ENCODE results near the gene ANXA6.
"Not testable (repeated sequence)": the region's sequence is repeated elsewhere in the genome, so short reads cannot be mapped to it uniquely, and the experiment has no call there.

ANXA6 gene

DNA sequence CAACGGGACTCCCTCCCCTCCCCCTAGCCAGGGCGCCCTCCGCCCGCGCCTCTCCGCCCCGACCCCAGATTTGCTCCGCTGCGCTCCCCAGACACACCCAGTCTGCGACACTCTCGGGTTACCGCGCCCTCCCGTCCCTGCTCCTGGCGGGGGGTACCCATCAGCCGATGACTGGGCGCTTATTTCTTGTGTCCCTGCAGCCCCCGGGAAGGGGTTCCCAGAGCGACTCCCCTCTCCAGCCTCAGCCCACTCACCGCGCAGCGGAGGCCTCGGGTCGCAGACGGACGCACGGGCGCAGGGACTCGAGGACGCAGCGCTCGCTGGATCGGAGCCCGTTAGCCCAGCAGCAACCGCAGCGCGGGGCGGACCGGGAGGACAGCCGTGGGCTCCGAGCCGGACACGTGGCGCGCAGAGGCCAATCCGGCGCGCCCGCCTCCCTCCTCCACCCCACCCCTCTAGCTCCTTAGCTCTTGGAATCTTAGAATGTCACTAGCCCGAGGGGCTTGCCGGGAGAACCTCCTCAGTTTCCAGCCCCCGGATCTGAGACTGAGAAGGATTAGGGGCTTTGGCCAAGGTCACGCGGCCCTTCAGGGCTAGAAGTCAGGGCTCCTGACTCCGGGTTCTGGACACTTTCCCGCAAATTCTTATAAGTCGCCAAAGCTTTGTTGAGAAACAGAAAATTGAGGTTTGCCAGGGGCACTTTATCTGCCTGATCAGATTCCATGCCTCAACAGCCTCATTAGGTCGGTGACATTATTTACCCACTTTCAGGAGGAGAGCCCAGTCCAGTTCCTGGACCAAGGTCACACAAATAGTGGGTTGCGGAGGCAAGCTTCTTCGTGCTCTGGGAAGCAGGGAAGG, at the start of gene ANXA6:
ANXA6 (minus strand) TSS at position 354 of the 861 bp plus-strand sequence. CDS start 9,878 bp downstream, outside the sequence.
- peak within 1 kb of the TSS; percentile 93 for H3K4me3 Mint-ChIP-seq
- peaks cover 28% of the 10 kb centered on the region for H3K36me3 Mint-ChIP-seq (ENCODE audit: low read depth)
- peak within 1 kb of the TSS; percentile 93 for H3K27ac Mint-ChIP-seq
- no peaks in the 10 kb centered on the region for H3K9me3 Mint-ChIP-seq
- peaks cover 45% of the 10 kb centered on the region for H3K4me1 Mint-ChIP-seq (ENCODE audit: low read depth)
- H3K27me3 Mint-ChIP-seq (ENCODE audit: low read depth) = no peaks in the 10 kb centered on the region

DNA sequence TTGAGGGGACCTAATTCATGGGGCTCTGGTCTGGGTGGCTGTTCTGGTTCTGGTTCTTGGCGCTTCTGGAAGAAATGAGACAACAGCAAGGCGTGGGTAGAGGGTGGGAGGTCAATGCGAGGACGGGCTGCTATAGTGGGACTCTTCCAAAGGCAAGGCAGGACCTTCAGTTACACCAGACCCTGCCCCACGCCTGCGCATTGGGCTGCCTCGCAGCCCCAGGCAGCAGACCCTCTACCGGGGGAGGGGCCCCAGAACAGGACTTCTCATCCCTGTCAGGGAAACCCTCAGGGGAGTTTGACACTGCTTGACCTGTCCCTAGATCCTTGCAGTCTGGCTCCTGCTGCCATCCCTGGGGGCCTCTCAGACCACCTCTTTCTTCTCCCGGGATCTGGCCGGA, 47.8 kb upstream of the ANXA6 start:
- Mint-ChIP-seq H3K27ac (no peak overlapping the region), H3K27me3 (ENCODE audit: low read depth) (no peaks in the 10 kb centered on the region), H3K9me3 (no peaks in the 10 kb centered on the region), H3K4me3 (no peak overlapping the region), H3K4me1 (ENCODE audit: low read depth) (peaks cover 48% of the 10 kb centered on the region), H3K36me3 (ENCODE audit: low read depth) (peaks cover 26% of the 10 kb centered on the region)

DNA sequence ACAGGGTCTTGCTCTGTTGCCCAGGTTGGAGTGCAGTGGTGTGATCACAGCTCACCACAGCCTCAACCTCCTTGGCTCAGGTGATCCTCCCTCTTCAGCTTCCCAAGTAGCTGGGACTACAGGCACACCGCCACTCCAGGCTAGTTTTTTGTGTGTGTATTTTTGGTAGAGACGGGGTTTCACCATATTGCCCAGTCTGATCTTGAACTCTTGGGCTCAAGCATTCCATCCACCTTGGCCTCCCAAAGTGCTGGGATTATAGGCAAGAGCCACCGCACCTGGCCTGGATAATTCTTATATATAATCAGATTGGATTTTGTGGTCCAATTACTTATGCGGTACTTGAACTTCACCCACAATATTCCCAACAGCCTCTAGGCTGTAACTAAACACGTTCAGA, 46.5 kb upstream of the ANXA6 start:
- Mint-ChIP-seq H3K27ac (no peak overlapping the region), H3K36me3 (ENCODE audit: low read depth) (peaks cover 34% of the 10 kb centered on the region), H3K4me1 (ENCODE audit: low read depth) (peaks cover 39% of the 10 kb centered on the region)

DNA sequence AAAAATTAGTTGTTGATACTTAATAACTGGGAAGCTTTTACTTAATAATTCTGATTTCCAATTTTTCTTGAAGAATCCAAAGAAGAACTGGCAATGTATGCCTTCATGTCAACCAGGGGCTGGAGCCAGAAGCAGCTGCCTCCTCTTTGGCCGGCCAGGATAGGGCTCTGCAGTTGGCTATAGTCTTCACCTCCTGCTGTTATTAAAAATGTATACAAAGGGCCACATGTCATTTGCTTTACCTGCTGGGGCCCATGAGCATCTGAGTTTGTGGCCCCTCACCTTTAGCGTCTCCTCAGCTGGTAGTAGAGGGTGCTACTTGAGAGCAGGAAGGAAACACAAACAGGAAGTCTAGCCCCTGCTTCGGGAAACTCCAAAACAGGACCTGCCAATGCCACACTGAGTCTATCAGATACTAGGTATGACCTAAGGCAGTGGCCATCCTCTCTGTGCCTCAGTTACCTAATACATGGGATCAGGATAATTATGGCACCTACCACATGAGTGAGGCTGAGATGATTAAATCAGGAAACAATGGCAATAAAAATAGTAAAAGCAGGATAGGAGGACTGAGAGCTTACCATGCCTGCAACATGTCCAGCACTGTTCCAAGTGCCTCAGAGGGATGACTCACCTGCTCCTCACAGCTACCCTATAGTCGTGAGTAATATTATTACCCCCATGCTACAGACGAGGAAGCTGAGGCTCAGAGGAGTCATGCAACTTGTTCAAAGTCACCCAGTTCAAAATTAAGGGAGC, 45.0 kb upstream of the ANXA6 start:
- Mint-ChIP-seq H3K27ac (peak overlapping the region; percentile 81), H3K36me3 (ENCODE audit: low read depth) (peaks cover 41% of the 10 kb centered on the region), H3K27me3 (ENCODE audit: low read depth) (no peaks in the 10 kb centered on the region), H3K9me3 (no peaks in the 10 kb centered on the region), H3K4me3 (peak overlapping the region; percentile 36), H3K4me1 (ENCODE audit: low read depth) (peaks cover 28% of the 10 kb centered on the region)

More for the DNA sequence above, 46.5 kb upstream of the ANXA6 start:
- H3K27me3 Mint-ChIP-seq (ENCODE audit: low read depth) = no peaks in the 10 kb centered on the region
- H3K9me3 Mint-ChIP-seq = no peaks in the 10 kb centered on the region
- no peak overlapping the region for H3K4me3 Mint-ChIP-seq

DNA sequence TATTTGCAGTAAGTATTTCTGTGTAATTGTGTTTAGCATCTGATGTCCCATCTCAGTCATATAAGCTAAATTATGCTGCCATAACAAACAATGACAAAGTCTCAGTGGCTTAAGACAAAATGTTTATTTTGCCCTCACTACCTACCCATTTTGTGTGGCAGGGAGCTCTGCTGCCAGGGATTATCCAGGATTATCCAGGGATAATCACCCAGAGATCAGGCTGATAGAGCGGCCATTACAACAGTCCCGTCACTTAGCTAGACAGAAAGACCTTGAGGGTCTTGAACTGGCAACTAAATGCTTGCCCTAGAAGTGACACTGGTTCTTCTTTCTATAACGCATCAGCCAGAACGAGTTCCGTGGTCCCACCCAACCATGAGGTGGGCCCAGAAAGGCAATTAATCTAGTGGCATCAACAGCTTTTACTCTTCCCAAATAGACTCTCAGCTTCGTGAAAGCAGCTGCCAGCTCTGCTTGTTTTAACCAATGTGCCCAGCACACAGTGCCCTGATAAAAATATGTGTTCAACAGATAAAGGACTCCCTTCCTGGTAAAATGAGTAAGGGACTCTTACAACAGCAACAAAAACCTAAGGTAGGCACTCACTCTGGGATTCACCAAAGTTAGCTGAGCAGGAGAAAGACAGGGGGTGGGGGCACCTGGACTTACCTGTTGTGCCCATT, 43.5 kb upstream of the ANXA6 start:
- H3K36me3 Mint-ChIP-seq (ENCODE audit: low read depth) = peaks cover 54% of the 10 kb centered on the region
- peak overlapping the region; percentile 41 for H3K27ac Mint-ChIP-seq
- no peaks in the 10 kb centered on the region for H3K27me3 Mint-ChIP-seq (ENCODE audit: low read depth)
- no peaks in the 10 kb centered on the region for H3K9me3 Mint-ChIP-seq
- H3K4me3 Mint-ChIP-seq = no peak overlapping the region
- H3K4me1 Mint-ChIP-seq (ENCODE audit: low read depth) = peaks cover 36% of the 10 kb centered on the region

DNA sequence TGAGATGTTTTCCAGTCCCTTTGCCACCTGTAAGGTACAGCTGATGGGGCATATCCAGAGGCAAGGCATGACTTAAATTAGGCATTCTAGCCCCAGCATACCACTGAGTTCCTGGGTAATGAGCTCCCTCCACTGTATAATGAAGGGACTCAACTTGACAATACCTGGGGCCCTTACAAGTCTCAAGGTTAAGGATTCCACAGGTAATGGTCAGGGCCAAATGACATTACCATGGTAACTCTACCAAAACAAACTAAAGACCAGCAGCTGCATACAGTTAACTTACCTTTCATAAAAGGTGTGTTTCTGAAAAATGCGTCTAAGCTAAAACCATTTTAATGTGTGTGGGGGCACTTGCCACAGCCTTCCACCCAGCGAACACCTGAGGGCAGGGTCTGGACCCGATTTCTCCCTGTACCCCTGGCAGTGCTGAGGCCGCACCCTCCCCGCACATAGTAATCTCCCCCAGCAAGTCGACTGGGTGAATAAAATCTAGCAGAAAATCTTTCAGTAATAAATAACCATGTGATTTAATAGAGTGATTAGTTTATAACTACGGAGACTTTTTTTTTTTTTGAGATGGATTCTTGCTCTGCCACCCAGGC, 42.1 kb upstream of the ANXA6 start:
- no peaks in the 10 kb centered on the region for H3K27me3 Mint-ChIP-seq (ENCODE audit: low read depth)
- peaks cover 37% of the 10 kb centered on the region for H3K4me1 Mint-ChIP-seq (ENCODE audit: low read depth)
- no peaks in the 10 kb centered on the region for H3K9me3 Mint-ChIP-seq
- H3K4me3 Mint-ChIP-seq = no peak overlapping the region
- H3K36me3 Mint-ChIP-seq (ENCODE audit: low read depth) = peaks cover 55% of the 10 kb centered on the region
- peak overlapping the region; percentile 14 for H3K27ac Mint-ChIP-seq

DNA sequence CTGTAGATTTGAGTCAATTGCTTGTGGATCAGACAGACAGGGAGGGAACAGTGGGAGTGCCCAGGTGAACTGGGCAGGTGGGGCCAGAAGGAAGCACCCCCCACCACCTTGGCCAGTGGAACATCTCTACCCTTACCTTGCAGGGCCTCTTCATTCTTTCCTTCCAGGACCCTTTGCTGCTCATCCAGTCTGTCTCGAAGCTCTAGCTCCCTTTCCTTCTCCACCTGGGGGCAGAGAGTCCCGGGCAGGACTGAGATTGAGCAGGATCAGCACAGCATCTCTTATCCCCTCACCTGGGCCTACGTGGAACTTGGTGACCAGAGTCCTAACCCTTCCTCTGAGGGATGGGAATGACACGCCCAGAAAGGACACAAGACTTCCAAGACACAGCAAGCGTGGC, 41.3 kb upstream of the ANXA6 start:
- H3K9me3 Mint-ChIP-seq = peaks cover 4% of the 10 kb centered on the region
- H3K4me3 Mint-ChIP-seq = no peak overlapping the region
- H3K4me1 Mint-ChIP-seq (ENCODE audit: low read depth) = peaks cover 41% of the 10 kb centered on the region
- peaks cover 62% of the 10 kb centered on the region for H3K36me3 Mint-ChIP-seq (ENCODE audit: low read depth)
- H3K27me3 Mint-ChIP-seq (ENCODE audit: low read depth) = no peaks in the 10 kb centered on the region
- no peak overlapping the region for H3K27ac Mint-ChIP-seq

DNA sequence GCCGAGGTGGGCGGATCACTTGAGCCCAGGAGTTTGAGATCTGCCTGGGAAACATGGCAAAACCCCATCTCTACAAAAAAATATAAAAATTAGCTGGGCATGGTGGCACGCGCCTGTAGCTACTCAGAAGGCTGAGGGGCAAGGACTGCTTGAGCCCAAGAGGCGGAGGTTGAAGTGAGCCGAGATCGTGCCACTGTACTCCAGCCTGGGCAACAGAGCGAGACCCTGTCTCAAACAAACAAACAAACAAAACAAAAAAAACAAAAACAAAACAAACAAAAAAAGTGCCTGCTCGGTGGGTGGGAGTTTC, 39.7 kb upstream of the ANXA6 start:
- Mint-ChIP-seq H3K9me3 (peaks cover 15% of the 10 kb centered on the region), H3K36me3 (ENCODE audit: low read depth) (peaks cover 70% of the 10 kb centered on the region), H3K4me1 (ENCODE audit: low read depth) (peaks cover 34% of the 10 kb centered on the region)
- H3K27me3 Mint-ChIP-seq (ENCODE audit: low read depth); H3K27ac Mint-ChIP-seq; H3K4me3 Mint-ChIP-seq: not testable (repeated sequence)

DNA sequence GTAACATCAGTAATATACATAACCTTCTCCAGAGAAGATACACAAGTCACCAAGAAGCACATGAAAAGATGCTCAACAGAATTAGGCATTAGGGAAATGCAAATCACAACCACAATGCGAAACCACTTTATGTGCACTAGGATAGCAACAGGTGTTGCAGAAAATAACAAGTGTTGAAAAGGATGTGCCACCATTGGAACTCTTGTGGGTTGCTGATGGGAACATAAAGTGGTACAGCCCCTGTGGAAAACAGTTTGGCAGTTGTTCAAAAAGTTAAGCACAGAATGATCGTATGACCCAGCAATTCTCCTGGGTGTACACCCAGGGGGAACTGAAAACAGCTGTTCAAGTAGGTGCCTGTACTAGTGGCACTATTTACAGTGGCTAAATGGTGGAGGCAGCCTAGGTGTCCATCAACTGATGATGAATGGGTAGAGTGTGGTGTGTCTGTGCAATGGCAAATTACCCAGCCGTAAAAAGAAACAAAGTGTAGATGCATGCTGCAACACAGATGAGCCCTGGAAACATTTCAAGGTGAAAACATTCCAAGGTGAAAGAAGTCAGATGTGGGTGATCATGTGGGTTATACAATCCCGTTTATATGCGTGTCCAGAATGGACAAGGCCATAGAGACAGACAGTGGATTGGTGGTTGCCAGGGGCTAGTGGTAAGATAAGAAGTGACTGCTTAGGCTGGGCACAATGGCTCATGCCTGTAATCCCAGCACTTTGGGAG, 39.1 kb upstream of the ANXA6 start:
- H3K4me1 Mint-ChIP-seq (ENCODE audit: low read depth) = peaks cover 33% of the 10 kb centered on the region
- no peaks in the 10 kb centered on the region for H3K27me3 Mint-ChIP-seq (ENCODE audit: low read depth)
- peaks cover 75% of the 10 kb centered on the region for H3K36me3 Mint-ChIP-seq (ENCODE audit: low read depth)
- peak overlapping the region; percentile 73 for H3K27ac Mint-ChIP-seq
- H3K4me3 Mint-ChIP-seq = no peak overlapping the region
- peaks cover 20% of the 10 kb centered on the region for H3K9me3 Mint-ChIP-seq

DNA sequence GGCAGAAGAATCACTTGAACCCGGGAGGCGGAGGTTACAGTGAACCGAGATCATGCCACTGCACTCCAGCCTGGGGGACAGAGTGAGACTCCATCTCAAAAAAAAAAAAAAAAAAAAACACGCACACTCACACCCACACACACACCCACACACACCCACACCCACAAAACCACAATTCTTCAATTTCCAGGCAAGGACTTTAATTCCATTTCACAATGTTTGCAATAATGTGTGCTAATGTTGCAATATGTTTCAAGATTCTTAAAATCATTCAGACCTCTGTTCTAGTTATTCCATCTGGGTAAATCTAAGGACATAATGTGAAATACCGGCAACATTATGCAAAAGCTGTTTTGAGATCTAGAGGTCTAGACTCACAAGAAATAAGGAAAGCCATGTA, 38.0 kb upstream of the ANXA6 start:
- Mint-ChIP-seq H3K36me3 (ENCODE audit: low read depth) (peaks cover 75% of the 10 kb centered on the region), H3K4me3 (peak overlapping the region; percentile 25), H3K9me3 (peaks cover 28% of the 10 kb centered on the region), H3K27ac (peak overlapping the region; percentile 73), H3K27me3 (ENCODE audit: low read depth) (no peaks in the 10 kb centered on the region), H3K4me1 (ENCODE audit: low read depth) (peaks cover 27% of the 10 kb centered on the region)

DNA sequence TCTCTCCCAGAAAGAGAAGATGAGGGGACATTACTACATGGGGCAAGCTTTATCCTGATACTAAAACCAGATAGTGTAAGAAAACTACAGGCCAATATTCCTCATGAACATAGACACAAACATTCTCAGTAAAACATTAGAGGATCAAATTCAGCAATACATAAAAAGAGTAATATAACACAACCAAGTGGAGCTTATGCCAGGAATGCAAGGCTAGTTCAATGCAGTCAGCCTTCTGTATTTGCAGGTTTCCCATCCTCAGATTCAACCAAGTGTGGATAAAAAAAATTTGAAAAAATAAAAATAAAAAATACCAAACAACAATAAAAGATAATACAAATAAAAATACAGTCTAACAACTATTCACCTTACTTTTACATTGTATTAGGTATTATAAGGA, 35.0 kb upstream of the ANXA6 start:
- Mint-ChIP-seq H3K4me3 (no peak overlapping the region), H3K36me3 (ENCODE audit: low read depth) (peaks cover 80% of the 10 kb centered on the region), H3K4me1 (ENCODE audit: low read depth) (peaks cover 26% of the 10 kb centered on the region), H3K27ac (no peak overlapping the region), H3K27me3 (ENCODE audit: low read depth) (no peaks in the 10 kb centered on the region), H3K9me3 (peaks cover 47% of the 10 kb centered on the region)

DNA sequence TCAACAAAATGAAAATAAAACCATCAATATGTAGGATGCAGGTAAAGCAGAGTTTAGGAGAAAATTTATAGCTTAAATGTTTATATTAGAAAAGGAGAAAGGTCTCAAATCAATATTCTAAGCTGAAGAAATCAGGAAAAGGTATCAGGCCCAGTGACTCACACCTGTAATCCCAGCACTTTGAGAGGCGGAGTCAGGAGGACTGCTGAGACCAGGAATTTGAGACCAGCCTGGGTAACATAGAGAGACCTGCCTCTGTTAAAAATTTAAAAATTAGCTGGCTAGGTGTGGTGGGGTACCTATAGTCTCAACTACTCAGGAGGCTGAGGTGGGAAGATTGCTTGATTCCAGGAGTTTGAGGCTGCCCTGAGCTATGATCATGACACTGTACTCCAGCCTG, 34.1 kb upstream of the ANXA6 start:
- Mint-ChIP-seq H3K4me3 (no peak overlapping the region), H3K27me3 (ENCODE audit: low read depth) (no peaks in the 10 kb centered on the region), H3K27ac (no peak overlapping the region), H3K9me3 (peaks cover 47% of the 10 kb centered on the region), H3K36me3 (ENCODE audit: low read depth) (peaks cover 77% of the 10 kb centered on the region), H3K4me1 (ENCODE audit: low read depth) (peaks cover 25% of the 10 kb centered on the region)

DNA sequence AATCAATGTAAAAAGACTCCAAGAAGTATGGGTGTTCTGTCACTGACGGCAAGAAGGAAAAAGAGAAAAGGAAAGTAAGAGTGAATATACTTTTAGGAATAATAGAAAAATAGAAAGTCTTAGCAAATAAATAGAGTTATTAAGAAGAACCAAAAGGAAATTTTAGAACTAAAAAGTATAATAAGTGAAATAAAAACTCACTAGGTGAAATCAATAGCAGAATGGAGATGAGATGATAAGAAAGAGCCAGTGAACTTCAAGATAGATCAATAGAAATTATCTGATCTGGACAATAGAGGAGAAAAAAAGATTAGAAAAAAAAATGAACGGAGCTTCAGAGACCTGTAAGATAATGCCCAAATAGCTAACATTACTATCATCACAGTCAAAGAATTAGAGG, 31.6 kb upstream of the ANXA6 start:
- Mint-ChIP-seq H3K4me1 (ENCODE audit: low read depth) (peaks cover 11% of the 10 kb centered on the region), H3K9me3 (peaks cover 47% of the 10 kb centered on the region), H3K27ac (no peak overlapping the region), H3K27me3 (ENCODE audit: low read depth) (no peaks in the 10 kb centered on the region), H3K4me3 (no peak overlapping the region), H3K36me3 (ENCODE audit: low read depth) (peaks cover 72% of the 10 kb centered on the region)

DNA sequence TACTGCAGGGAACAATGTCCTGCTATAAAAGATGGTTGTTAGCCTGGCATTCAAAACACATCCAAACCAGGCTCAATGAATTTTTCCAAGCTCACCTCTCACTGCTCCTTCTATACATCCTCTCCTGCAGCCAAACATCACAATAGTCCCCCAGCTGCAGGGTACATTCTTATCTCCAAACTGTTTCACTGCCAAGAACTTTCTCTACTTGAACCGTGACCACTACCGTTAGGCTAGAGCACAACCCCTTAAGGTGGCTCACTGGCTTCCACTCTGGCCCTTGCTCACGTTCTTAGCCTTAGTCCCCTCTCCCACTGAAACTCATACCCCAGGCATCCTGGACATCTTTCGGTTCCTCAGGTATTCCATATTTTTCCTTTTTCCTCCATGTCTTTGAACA, 29.0 kb upstream of the ANXA6 start:
- Mint-ChIP-seq H3K9me3 (peaks cover 26% of the 10 kb centered on the region), H3K27ac (no peak overlapping the region), H3K4me3 (no peak overlapping the region), H3K4me1 (ENCODE audit: low read depth) (peaks cover 12% of the 10 kb centered on the region), H3K27me3 (ENCODE audit: low read depth) (no peaks in the 10 kb centered on the region), H3K36me3 (ENCODE audit: low read depth) (peaks cover 64% of the 10 kb centered on the region)
